ENCODE results near the gene ZNF679. TPM values are rescaled to one million over a fixed set of nuclear protein-coding genes. Genes with fewer than 3 reads are reported as not detected.

Gene ZNF679
- total and polyA plus RNA-seq, 9 donors: not detected

DNA sequence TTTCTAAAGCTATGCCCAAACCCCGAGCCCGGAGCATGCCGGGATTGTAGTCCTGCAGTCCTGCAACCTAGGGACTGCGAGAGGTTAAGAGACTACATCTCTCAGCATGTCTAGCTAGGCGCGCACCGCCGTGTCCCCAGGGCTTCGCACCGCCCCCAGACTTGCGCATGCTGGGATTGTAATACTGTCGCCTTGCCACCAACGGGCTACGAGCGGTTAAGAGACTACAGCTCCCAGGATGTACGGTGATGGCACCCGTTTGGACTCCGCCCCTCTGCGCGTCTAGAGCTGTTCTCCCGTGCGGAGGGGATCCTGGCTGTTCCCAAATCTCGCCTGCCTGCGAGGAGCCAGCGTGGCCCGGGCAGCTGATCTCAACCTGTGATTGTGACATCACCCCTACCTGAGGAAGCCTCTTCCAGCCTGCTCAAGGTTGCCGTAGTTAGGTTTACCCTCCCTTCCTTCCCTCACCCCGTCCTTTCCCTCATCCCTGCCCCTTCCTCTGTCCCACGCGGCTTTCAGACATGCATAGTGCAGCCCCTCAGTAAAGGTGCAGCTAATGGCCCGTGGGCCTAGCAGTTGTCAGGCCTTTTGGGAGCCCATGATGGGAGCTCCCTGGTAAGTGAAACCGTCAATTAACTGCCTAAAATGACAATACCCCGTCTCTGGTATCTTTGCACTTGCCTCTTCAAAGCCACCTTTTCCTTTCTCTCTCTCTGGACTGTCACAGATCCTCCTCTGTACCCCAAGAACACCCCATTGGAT is 79.2 kb downstream of the ZNF679 start:
- 2 to 6% (median 5%) methylated on average over 21 to 33 of the region's 33 CpGs for WGBS, 3 donors
- no peaks in the 10 kb centered on the region for H3K27me3 ChIP-seq
- TF ChIP-seq, protein P1, sequence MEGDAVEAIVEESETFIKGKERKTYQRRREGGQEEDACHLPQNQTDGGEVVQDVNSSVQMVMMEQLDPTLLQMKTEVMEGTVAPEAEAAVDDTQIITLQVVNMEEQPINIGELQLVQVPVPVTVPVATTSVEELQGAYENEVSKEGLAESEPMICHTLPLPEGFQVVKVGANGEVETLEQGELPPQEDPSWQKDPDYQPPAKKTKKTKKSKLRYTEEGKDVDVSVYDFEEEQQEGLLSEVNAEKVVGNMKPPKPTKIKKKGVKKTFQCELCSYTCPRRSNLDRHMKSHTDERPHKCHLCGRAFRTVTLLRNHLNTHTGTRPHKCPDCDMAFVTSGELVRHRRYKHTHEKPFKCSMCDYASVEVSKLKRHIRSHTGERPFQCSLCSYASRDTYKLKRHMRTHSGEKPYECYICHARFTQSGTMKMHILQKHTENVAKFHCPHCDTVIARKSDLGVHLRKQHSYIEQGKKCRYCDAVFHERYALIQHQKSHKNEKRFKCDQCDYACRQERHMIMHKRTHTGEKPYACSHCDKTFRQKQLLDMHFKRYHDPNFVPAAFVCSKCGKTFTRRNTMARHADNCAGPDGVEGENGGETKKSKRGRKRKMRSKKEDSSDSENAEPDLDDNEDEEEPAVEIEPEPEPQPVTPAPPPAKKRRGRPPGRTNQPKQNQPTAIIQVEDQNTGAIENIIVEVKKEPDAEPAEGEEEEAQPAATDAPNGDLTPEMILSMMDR (IDR thresholded peaks at IDR 0.05): peak in 2 of 3 donors; percentile 22 to 24
- TF ChIP-seq EP300 (IDR thresholded peaks at IDR 0.05) (no peak), POLR2A (IDR thresholded peaks at IDR 0.05) (peak; percentile 26)
- no peaks in the 10 kb centered on the region for H3K36me3 ChIP-seq
- no peaks in the 10 kb centered on the region for H3K4me1 ChIP-seq (ENCODE audit: insufficient read depth)
- no peaks in the 10 kb centered on the region for H3K9me3 ChIP-seq
- peak; percentile 78 to 88 (median 86) for DNase-seq
- intact Hi-C loops (cut with DNase I): no loop called here
- H3K4me3 ChIP-seq: peak overlapping the region; percentile 55
- H3K27ac ChIP-seq: peak overlapping the region; percentile 56 to 79

DNA sequence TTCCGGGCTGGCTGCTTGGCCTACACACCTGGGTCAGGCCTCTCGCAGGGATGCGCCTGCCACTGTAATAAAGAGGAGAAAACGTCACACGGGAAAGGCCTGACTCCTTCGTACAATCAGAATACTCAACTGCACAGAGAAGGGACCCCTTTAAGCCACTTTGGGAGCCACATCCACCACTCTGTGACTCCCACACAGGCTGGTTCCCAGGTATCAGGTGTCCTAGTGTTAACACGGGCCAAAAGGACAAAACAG is 79.7 kb downstream of the ZNF679 start:
- DNase-seq: peak in 3 of 5 donors; percentile 16 to 35 (median 33)
- Histone ChIP-seq H3K9me3 (no peaks in the 10 kb centered on the region), H3K27ac (peak overlapping the region; percentile 56 to 79), H3K4me3 (no peak overlapping the region), H3K4me1 (ENCODE audit: insufficient read depth) (no peaks in the 10 kb centered on the region), H3K36me3 (no peaks in the 10 kb centered on the region), H3K27me3 (no peaks in the 10 kb centered on the region)
- intact Hi-C loops (cut with DNase I): no loop called here
- no peak for TF ChIP-seq POLR2A (IDR thresholded peaks at IDR 0.05)
- TF ChIP-seq EP300 (IDR thresholded peaks at IDR 0.05): no peak
- TF ChIP-seq, protein P1 (IDR thresholded peaks at IDR 0.05): no peak
- 58 to 59% (median 59%) methylated on average over 7 of the region's 7 CpGs for WGBS, 3 donors

DNA sequence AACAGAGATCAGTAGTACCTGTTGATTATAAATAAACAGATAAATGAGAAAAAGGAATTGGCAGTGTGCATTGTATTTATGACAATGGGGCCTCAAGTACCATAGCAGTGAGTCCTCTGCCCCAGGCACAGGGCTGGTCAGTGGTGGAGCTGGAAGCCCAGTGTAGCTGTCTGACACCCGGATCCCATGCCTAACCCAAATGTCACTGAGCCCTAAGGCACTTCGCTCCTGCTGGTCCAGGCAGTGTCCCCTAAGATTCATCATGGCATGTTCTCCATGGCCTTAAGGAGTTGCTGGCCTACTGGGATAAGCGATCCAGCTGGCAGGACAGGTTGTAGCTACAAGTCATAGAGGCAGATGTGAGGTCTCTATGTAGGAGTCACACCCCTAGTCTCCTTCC is 82.2 kb downstream of the ZNF679 start:
- intact Hi-C loops (cut with DNase I): no loop called here
- Histone ChIP-seq H3K4me1 (ENCODE audit: insufficient read depth) (peaks cover 3% of the 10 kb centered on the region), H3K27me3 (no peaks in the 10 kb centered on the region), H3K27ac (no peak overlapping the region), H3K36me3 (no peaks in the 10 kb centered on the region), H3K9me3 (no peaks in the 10 kb centered on the region), H3K4me3 (no peak overlapping the region)
- TF ChIP-seq POLR2A (IDR thresholded peaks at IDR 0.05): no peak
- TF ChIP-seq EP300 (IDR thresholded peaks at IDR 0.05): no peak
- TF ChIP-seq, protein P1 (IDR thresholded peaks at IDR 0.05): no peak
- WGBS, 3 donors: 67 to 96% (median 96%) methylated on average over 3 of the region's 3 CpGs
- no peak for DNase-seq

DNA sequence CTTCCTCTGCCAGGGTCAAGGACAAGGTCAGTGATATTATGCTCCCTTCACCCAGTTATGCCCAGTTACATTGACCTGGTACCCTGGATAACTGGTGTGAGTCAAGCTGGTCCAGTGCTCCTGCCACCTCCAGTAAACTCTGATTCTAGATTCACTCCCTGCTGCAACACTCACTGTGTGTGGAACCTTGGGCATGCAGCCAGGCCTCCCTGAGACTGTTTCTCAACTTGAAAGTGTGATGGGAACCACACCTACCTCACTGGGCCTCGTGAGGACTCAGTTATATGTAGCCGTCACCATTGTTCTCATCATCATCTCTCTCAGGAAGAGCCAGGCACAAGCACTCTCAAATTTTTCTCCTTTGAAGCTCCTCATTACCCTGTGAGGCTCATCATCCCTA is 84.6 kb downstream of the ZNF679 start:
- intact Hi-C loops (cut with DNase I): no loop called here
- no peaks in the 10 kb centered on the region for H3K27me3 ChIP-seq
- DNase-seq: peak; percentile 40 to 63 (median 50)
- no peak overlapping the region for H3K4me3 ChIP-seq
- peak overlapping the region in 1 of 2 donors; percentile 63 for H3K27ac ChIP-seq
- no peaks in the 10 kb centered on the region for H3K36me3 ChIP-seq
- no peaks in the 10 kb centered on the region for H3K9me3 ChIP-seq
- TF ChIP-seq, protein P1 (IDR thresholded peaks at IDR 0.05): no peak
- TF ChIP-seq POLR2A (IDR thresholded peaks at IDR 0.05) (no peak), EP300 (IDR thresholded peaks at IDR 0.05) (no peak)
- WGBS, 3 donors: 5 to 53% (median 37%) methylated on average over 2 of the region's 2 CpGs
- peaks cover 7% of the 10 kb centered on the region for H3K4me1 ChIP-seq (ENCODE audit: insufficient read depth)

Measured in ovary (tissue), 9 donors.